H1 (cell line): ENCODE data around the gene OCSTAMP. TPM values are rescaled to one million over a fixed set of nuclear protein-coding genes. Genes with fewer than 3 reads are reported as not detected.

ENCODE experiments used
- CTCF ChIA-PET: fragments of 300-600 bp; sonication (Branson Sonifier 250); formaldehyde crosslinking; loops from one replicate; lab custom pipeline; 2021; ENCODE audit not compliant: partially characterized antibody; lab: Charles Lee
- POLR2A ChIA-PET: fragments of 300-600 bp; sonication (Branson Sonifier 250); formaldehyde crosslinking; loops from one replicate; lab custom pipeline; 2021; ENCODE audit warnings: inconsistent platforms; ENCODE audit not compliant: partially characterized antibody; lab: Charles Lee
- DNase-seq, 2 experiments: peaks; one replicate each; pipeline versions ENCODE4 v3.0.0 to v3.0.0-alpha.2; 2010 to 2022; ENCODE audit warnings: low spot score in 2 of 2, low read depth in 1 of 2, mixed read lengths in 1 of 2
- FAIRE-seq: peaks from 2 replicates; lab custom pipeline; 2011; peaks lifted over from hg19 to GRCh38; lab: Jason Lieb, UNC
- H2AFZ ChIP-seq: 2 replicates; pipeline ENCODE4 v1.8.1; 2012; ENCODE audit warnings: low read length, inconsistent platforms
- H2AK5ac ChIP-seq: 2 replicates; pipeline ENCODE4 v1.6.1; 2013; ENCODE audit warnings: low read depth, low read length
- H2BK120ac ChIP-seq: replicated peaks from 2 replicates; pipeline ENCODE3; 2013; ENCODE audit warnings: low read depth, low read length, inconsistent platforms
- H2BK12ac ChIP-seq: 2 replicates; pipeline ENCODE4 v1.6.1; 2013; ENCODE audit warnings: low read depth, low read length
- H2BK15ac ChIP-seq: 2 replicates; pipeline ENCODE4 v1.6.1; 2013; ENCODE audit warnings: low read length
- H2BK20ac ChIP-seq: 2 replicates; pipeline ENCODE4 v1.6.1; 2013; ENCODE audit warnings: low read length
- H2BK5ac ChIP-seq: 2 replicates; pipeline ENCODE4 v1.6.1; 2013; ENCODE audit warnings: low read depth, low read length
- H3K14ac ChIP-seq: 2 replicates; pipeline ENCODE4 v1.6.1; 2013; ENCODE audit warnings: inconsistent platforms; ENCODE audit not compliant: insufficient read length
- H3K18ac ChIP-seq: 2 replicates; pipeline ENCODE4 v1.6.1; 2013; ENCODE audit warnings: low read length; ENCODE audit errors: extremely low read depth
- H3K23ac ChIP-seq: 2 replicates; pipeline ENCODE4 v1.6.1; 2013; ENCODE audit warnings: inconsistent platforms; ENCODE audit not compliant: insufficient read length
- H3K23me2 ChIP-seq: 2 replicates; pipeline ENCODE4 v1.6.1; 2013; ENCODE audit warnings: low read depth, low read length
- H3K27ac ChIP-seq: 2 replicates; pipeline ENCODE4 v1.6.1; 2011; ENCODE audit warnings: low read depth, low read length, inconsistent platforms
- H3K27me3 ChIP-seq, 4 experiments: replicated peaks in 1 of 4; 1 replicate in 1 of 4; 2 replicates in 3 of 4; pipeline versions ENCODE4 v1.6.1 to v1.8.1; 2011 to 2013; ENCODE audit warnings: low read length in 3 of 4, mild to moderate bottlenecking in 3 of 4, inconsistent platforms in 2 of 4, mixed read lengths in 2 of 4, moderate library complexity in 1 of 4; ENCODE audit not compliant: control insufficient read depth in 3 of 4, insufficient read depth in 3 of 4; ENCODE audit errors: extremely low read depth in 1 of 4
- H3K36me3 ChIP-seq, 4 experiments: 2 replicates each; pipeline versions ENCODE4 v1.6.1 to v1.8.1; 2011 to 2013; ENCODE audit warnings: mild to moderate bottlenecking in 4 of 4, low read length in 3 of 4, moderate library complexity in 2 of 4, control low read depth in 1 of 4, inconsistent platforms in 1 of 4; ENCODE audit not compliant: insufficient read depth in 4 of 4, control insufficient read depth in 2 of 4
- H3K4ac ChIP-seq: replicated peaks from 2 replicates; pipeline ENCODE3; 2013; ENCODE audit warnings: low read length, low read depth, mixed read lengths, inconsistent platforms; ENCODE audit not compliant: insufficient read length
- H3K4me1 ChIP-seq, 4 experiments: replicated peaks in 1 of 4; 1 replicate in 1 of 4; 2 replicates in 3 of 4; pipeline versions ENCODE4 v1.6.1 to v1.8.1; 2011 to 2013; ENCODE audit warnings: low read length in 3 of 4, inconsistent platforms in 2 of 4, mixed read lengths in 1 of 4; ENCODE audit not compliant: insufficient read depth in 4 of 4, control insufficient read depth in 3 of 4
- H3K4me2 ChIP-seq, 2 experiments: 2 replicates each; pipeline versions ENCODE4 v1.6.1 to v1.8.1; 2011 to 2013; ENCODE audit warnings: low read depth in 2 of 2, low read length in 2 of 2, control low read depth in 1 of 2, inconsistent platforms in 1 of 2, mild to moderate bottlenecking in 1 of 2; ENCODE audit not compliant: insufficient read depth in 1 of 2
- H3K4me3 ChIP-seq, 4 experiments: fragments of 200-600, 300-600 bp in 1 of 4; sonication (generic), shearing (Covaris generic), sonication (Bioruptor Twin) in 1 of 4; 2 replicates each; pipeline versions ENCODE4 v1.5.1 to v1.8.1; 2011 to 2016; ENCODE audit warnings: low read length in 4 of 4, low read depth in 3 of 4, control low read depth in 2 of 4, inconsistent platforms in 2 of 4, mild to moderate bottlenecking in 2 of 4, mixed read lengths in 1 of 4, moderate library complexity in 1 of 4; ENCODE audit not compliant: insufficient read depth in 2 of 4; ENCODE audit errors: extremely low read depth in 1 of 4
- H3K56ac ChIP-seq: replicated peaks from 2 replicates; pipeline ENCODE3; 2013; ENCODE audit warnings: low read depth, mild to moderate bottlenecking, mixed read lengths, low read length, inconsistent platforms; ENCODE audit not compliant: insufficient read length
- H3K79me1 ChIP-seq: 2 replicates; pipeline ENCODE4 v1.6.1; 2013; ENCODE audit warnings: low read depth, low read length, control low read depth
- H3K79me2 ChIP-seq, 2 experiments: 2 replicates each; pipeline versions ENCODE4 v1.6.1 to v1.8.1; 2012 to 2013; ENCODE audit warnings: low read length in 2 of 2, mild to moderate bottlenecking in 2 of 2, inconsistent platforms in 1 of 2; ENCODE audit not compliant: insufficient read depth in 2 of 2, control insufficient read depth in 1 of 2
- H3K9ac ChIP-seq, 4 experiments: replicated peaks in 1 of 4; 1 replicate in 1 of 4; 2 replicates in 3 of 4; pipeline versions ENCODE4 v1.6.1 to v1.8.1; 2011 to 2013; ENCODE audit warnings: low read depth in 3 of 4, low read length in 3 of 4, control low read depth in 2 of 4, mild to moderate bottlenecking in 2 of 4, moderate library complexity in 2 of 4, inconsistent platforms in 1 of 4; ENCODE audit errors: extremely low read depth in 1 of 4
- H3K9me3 ChIP-seq, 2 experiments: 2 replicates each; pipeline versions ENCODE4 v1.6.1 to v1.8.1; 2012 to 2013; ENCODE audit warnings: mild to moderate bottlenecking in 2 of 2, moderate library complexity in 2 of 2, control low read depth in 1 of 2, inconsistent platforms in 1 of 2, low read depth in 1 of 2, low read length in 1 of 2, mixed read lengths in 1 of 2; ENCODE audit not compliant: insufficient read depth in 2 of 2
- H4K20me1 ChIP-seq, 2 experiments: replicated peaks in 1 of 2; 2 replicates each; pipeline versions ENCODE3 to v1.8.1; 2011 to 2013; ENCODE audit warnings: inconsistent platforms in 2 of 2, low read length in 2 of 2, mild to moderate bottlenecking in 1 of 2; ENCODE audit not compliant: insufficient read depth in 2 of 2, control insufficient read depth in 1 of 2
- H4K5ac ChIP-seq: 2 replicates; pipeline ENCODE4 v1.6.1; 2013; ENCODE audit warnings: low read length, low read depth, mixed read lengths, inconsistent platforms; ENCODE audit not compliant: insufficient read length
- H4K8ac ChIP-seq: 2 replicates; pipeline ENCODE4 v1.8.0; 2013; ENCODE audit warnings: mild to moderate bottlenecking, moderate library complexity, low read length, inconsistent platforms; ENCODE audit not compliant: insufficient read depth; ENCODE audit errors: extremely low read depth
- H4K91ac ChIP-seq: replicated peaks from 2 replicates; pipeline ENCODE3; 2013; ENCODE audit warnings: low read length, mixed read lengths, inconsistent platforms; ENCODE audit not compliant: insufficient read length
- ATF3 ChIP-seq: IDR thresholded peaks from 2 replicates; pipeline ENCODE4 v1.6.1; 2011; ENCODE audit warnings: low read depth, mild to moderate bottlenecking, low read length; ENCODE audit not compliant: insufficient read depth
- CEBPB ChIP-seq: IDR thresholded peaks from 2 replicates; pipeline ENCODE4 v1.6.1; 2012; ENCODE audit warnings: low read depth, low read length
- GTF2F1 ChIP-seq: IDR thresholded peaks from 2 replicates; pipeline ENCODE4 v1.6.1; 2012; ENCODE audit warnings: low read depth, low read length, improper control_type of control experiment, borderline replicate concordance
- HDAC6 ChIP-seq: IDR thresholded peaks from one replicate; pipeline ENCODE4 v1.7.1; 2012; ENCODE audit warnings: low read depth, mild to moderate bottlenecking, inconsistent platforms, low read length, moderate library complexity
- KDM1A ChIP-seq: fragments of 200-600, 300-600 bp; sonication (generic); IDR thresholded peaks from 2 replicates; pipeline ENCODE4 v1.7.1; 2016; ENCODE audit warnings: mild to moderate bottlenecking, low read length, borderline replicate concordance
- KDM4A ChIP-seq: IDR thresholded peaks from one replicate; pipeline ENCODE4 v1.7.1; 2012; ENCODE audit warnings: low read depth, mild to moderate bottlenecking, moderate library complexity, low read length, inconsistent platforms; ENCODE audit not compliant: severe bottlenecking
- MAX ChIP-seq: IDR thresholded peaks from 2 replicates; pipeline ENCODE4 v1.6.1; 2012; ENCODE audit warnings: inconsistent platforms
- POLR2A ChIP-seq, 2 experiments: IDR thresholded peaks; 1 replicate in 1 of 2; 2 replicates in 1 of 2; pipeline ENCODE4 v1.6.1; 2011; ENCODE audit warnings: low read depth in 2 of 2, low read length in 2 of 2, mild to moderate bottlenecking in 2 of 2; ENCODE audit errors: control extremely low read depth in 1 of 2
- RNF2 ChIP-seq: fragments of 200-900, 300-1000 bp; sonication (generic); IDR thresholded peaks from 2 replicates; pipeline ENCODE4 v1.7.1; 2016; ENCODE audit warnings: borderline replicate concordance, low read depth, mild to moderate bottlenecking, antibody characterized with exemption, low read length; ENCODE audit not compliant: poor library complexity, severe bottlenecking; ENCODE audit errors: missing control alignments
- SAP30 ChIP-seq: fragments of 300-600 bp; sonication (generic); IDR thresholded peaks from 2 replicates; pipeline ENCODE4 v1.7.1; 2012; ENCODE audit warnings: low read length, moderate library complexity, mild to moderate bottlenecking, inconsistent platforms; ENCODE audit not compliant: insufficient read depth, insufficient replicate concordance
- SIX5 ChIP-seq: IDR thresholded peaks from 2 replicates; pipeline ENCODE4 v1.6.1; 2011; ENCODE audit warnings: mild to moderate bottlenecking, low read depth, low read length
- SP2 ChIP-seq: IDR thresholded peaks from 2 replicates; pipeline ENCODE4 v1.6.1; 2012; ENCODE audit warnings: mild to moderate bottlenecking, low read length, inconsistent platforms
- YY1 ChIP-seq: IDR thresholded peaks from 2 replicates; pipeline ENCODE4 v1.6.1; 2011; ENCODE audit warnings: low read depth, mild to moderate bottlenecking, low read length
- WGBS, 2 experiments: shearing (Covaris generic) in 1 of 2; methylation state at CpG; one replicate each; pipeline versions ENCODE4 v1.1.6 to v1.1.7; 2013 to 2015; ENCODE audit warnings: low lambda C conversion rate in 2 of 2, mixed read lengths in 2 of 2, inconsistent platforms in 1 of 2, low coverage in 1 of 2, missing lambda C conversion rate in 1 of 2; ENCODE audit not compliant: insufficient replicate concordance in 2 of 2, insufficient coverage in 1 of 2, insufficient read length in 1 of 2; ENCODE audit errors: extremely low coverage in 1 of 2, missing lambda C conversion rate in 1 of 2; 5-methylcytosine and 5-hydroxymethylcytosine counted together
- polyA plus RNA-seq, 7 experiments: library from polyadenylated mRNA; depleted of rRNA in 3 of 7; stranded (reverse) in 5 of 7; unstranded in 2 of 7; fragments of >200 nt in 5 of 7; fragments of 200-250 nt in 2 of 7; gene quantifications; 1 replicate in 5 of 7; 2 replicates in 1 of 7; 4 replicates in 1 of 7; pipeline versions ENCODE4 v1.2.1 to v1.2.3, GENCODE V29; 2011 to 2013; ENCODE audit warnings: missing spikeins in 2 of 7, mixed read lengths in 2 of 7
- total RNA-seq: library from RNA; stranded (reverse); fragmentation: NEBNext Ultra II Directional; extraction: Animal tissue kit (Norgen Biotek cat#: 25700); gene quantifications from 2 replicates; pipeline ENCODE4 v1.2.1, GENCODE V29; 2021

Gene OCSTAMP
- total and polyA plus RNA-seq, 2 of the 8 experiments (the other 6 are each of a cell fraction or from before 2014, with no cell fraction given), result 0.09 to 0.13 TPM

GRCh38 chr20:46573234-46573633, 22.8 kb upstream of the OCSTAMP start:
- no peaks in the 10 kb centered on the region; a peak in 1 of 8 replicates for H3K36me3 ChIP-seq
- no peaks in the 10 kb centered on the region for H3K79me2 ChIP-seq
- H2BK5ac ChIP-seq, result no peak overlapping the region
- H3K4me2 ChIP-seq, result no peak overlapping the region
- ChIA-PET CTCF (interaction anchor here (1.1 to 4.5 kb wide), 5 partner anchors 9 to 128 kb away, joined by 3 to 41 read pairs (median 10); no protein-coding TSS in a partner anchor), POLR2A (interaction anchor here (1.0 to 1.6 kb wide), 4 partner anchors 9 to 111 kb away, joined by 3 to 5 read pairs (median 3); partner anchors contain the start of gene OCSTAMP)
- no peak overlapping the region for H3K4ac ChIP-seq
- no peak overlapping the region for H3K56ac ChIP-seq
- H2AFZ ChIP-seq, result no peak overlapping the region
- H3K9me3 ChIP-seq, result no peaks in the 10 kb centered on the region
- H2BK120ac ChIP-seq, result no peak overlapping the region
- H3K4me3 ChIP-seq, result no peak overlapping the region
- H4K91ac ChIP-seq, result no peak overlapping the region
- H2BK20ac ChIP-seq, result no peak overlapping the region
- H4K5ac ChIP-seq, result no peak overlapping the region
- DNase-seq, result no peak
- no peak for TF ChIP-seq MAX
- no peak for TF ChIP-seq GTF2F1
- no peak for TF ChIP-seq SAP30
- no peak for TF ChIP-seq KDM1A
- TF ChIP-seq HDAC6, result no peak
- no peak for TF ChIP-seq YY1
- TF ChIP-seq RNF2, result no peak
- TF ChIP-seq POLR2A (IDR thresholded peaks at IDR 0.05; ENCODE audit: control extremely low read depth in 1 of 2, low read depth in 2 of 2, low read length in 2 of 2), result no peak
- TF ChIP-seq SIX5, result no peak
- TF ChIP-seq SP2, result no peak
- TF ChIP-seq ATF3, result no peak
- TF ChIP-seq KDM4A, result no peak
- no peak for TF ChIP-seq CEBPB
- H3K27ac ChIP-seq, result no peak overlapping the region
- H3K4me1 ChIP-seq, result no peaks in the 10 kb centered on the region; a peak in 2 of 7 replicates
- no peaks in the 10 kb centered on the region for H3K27me3 ChIP-seq
- no peak overlapping the region for H3K18ac ChIP-seq
- WGBS, 2 experiments, result 84% methylated on average over 6 of the region's 6 CpGs; no CpG with 5 or more reads in 1 of the 2 experiments
- H3K23ac ChIP-seq, result no peak overlapping the region
- H4K20me1 ChIP-seq, result no peaks in the 10 kb centered on the region
- no peak for FAIRE-seq
- H2BK12ac ChIP-seq, result no peak overlapping the region
- no peak overlapping the region for H2BK15ac ChIP-seq
- no peak overlapping the region for H3K9ac ChIP-seq
- H3K23me2 ChIP-seq, result no peaks in the 10 kb centered on the region
- no peak overlapping the region for H3K14ac ChIP-seq
- H4K8ac ChIP-seq, result no peak overlapping the region
- H3K79me1 ChIP-seq, result no peaks in the 10 kb centered on the region
- H2AK5ac ChIP-seq, result no peak overlapping the region
